Trophoblast cell (in vitro differentiated cells and primary cell): Measurements from ENCODE around the gene MBNL2.

ENCODE experiments used
- DNase-seq, 2 donors: peaks; one replicate each; pipeline ENCODE4 v3.0.0-alpha.2; 2016
- H2AFZ ChIP-seq: 2 replicates; pipeline ENCODE4 v1.6.1; 2013; ENCODE audit warnings: low read length, moderate library complexity, mild to moderate bottlenecking; ENCODE audit not compliant: insufficient read depth, poor library complexity
- H2AK5ac ChIP-seq: 2 replicates; pipeline ENCODE4 v1.6.1; 2013; ENCODE audit warnings: mild to moderate bottlenecking, low read length
- H2BK120ac ChIP-seq: 2 replicates; pipeline ENCODE4 v1.6.1; 2013; ENCODE audit warnings: low read length, mild to moderate bottlenecking, moderate library complexity; ENCODE audit not compliant: insufficient read depth, poor library complexity
- H2BK12ac ChIP-seq: 2 replicates; pipeline ENCODE4 v1.6.1; 2013; ENCODE audit warnings: mild to moderate bottlenecking, low read length, moderate library complexity
- H2BK5ac ChIP-seq: 2 replicates; pipeline ENCODE4 v1.6.1; 2013; ENCODE audit warnings: low read length, low read depth, moderate library complexity, mild to moderate bottlenecking; ENCODE audit not compliant: poor library complexity
- H3K14ac ChIP-seq: 2 replicates; pipeline ENCODE4 v1.6.1; 2013; ENCODE audit warnings: mild to moderate bottlenecking, low read length
- H3K18ac ChIP-seq: 2 replicates; pipeline ENCODE4 v1.6.1; 2013; ENCODE audit warnings: mild to moderate bottlenecking, low read length
- H3K23ac ChIP-seq: 2 replicates; pipeline ENCODE4 v1.6.1; 2013; ENCODE audit warnings: low read length
- H3K27ac ChIP-seq: 2 replicates; pipeline ENCODE4 v1.5.1; 2013; ENCODE audit warnings: low read depth, mild to moderate bottlenecking, inconsistent platforms, low read length, moderate library complexity
- H3K27me3 ChIP-seq: 2 replicates; pipeline ENCODE4 v1.6.1; 2013; ENCODE audit warnings: inconsistent platforms, mild to moderate bottlenecking, low read length, moderate library complexity; ENCODE audit not compliant: insufficient read depth
- H3K36me3 ChIP-seq, 2 experiments: 1 replicate in 1 of 2; 2 replicates in 1 of 2; pipeline ENCODE4 v1.6.1; 2013; ENCODE audit warnings: low read length in 2 of 2, mild to moderate bottlenecking in 2 of 2, moderate library complexity in 1 of 2; ENCODE audit not compliant: insufficient read depth in 2 of 2, control insufficient read depth in 1 of 2
- H3K4ac ChIP-seq: 2 replicates; pipeline ENCODE4 v1.6.1; 2013; ENCODE audit warnings: low read depth, mild to moderate bottlenecking, low read length, moderate library complexity
- H3K4me1 ChIP-seq, 2 experiments: 1 replicate in 1 of 2; 2 replicates in 1 of 2; pipeline ENCODE4 v1.6.1; 2013; ENCODE audit warnings: low read length in 2 of 2, mild to moderate bottlenecking in 2 of 2, moderate library complexity in 1 of 2; ENCODE audit not compliant: insufficient read depth in 2 of 2, control insufficient read depth in 1 of 2
- H3K4me2 ChIP-seq: 2 replicates; pipeline ENCODE4 v1.6.1; 2013; ENCODE audit warnings: inconsistent platforms, mild to moderate bottlenecking, low read length, moderate library complexity
- H3K4me3 ChIP-seq: 2 replicates; pipeline ENCODE4 v1.5.1; 2013; ENCODE audit warnings: mild to moderate bottlenecking, low read depth, low read length, inconsistent platforms
- H3K79me1 ChIP-seq: one replicate; pipeline ENCODE4 v1.6.1; 2013; ENCODE audit warnings: low read length
- H3K79me2 ChIP-seq: 2 replicates; pipeline ENCODE4 v1.6.1; 2013; ENCODE audit warnings: low read length, mild to moderate bottlenecking; ENCODE audit not compliant: control insufficient read depth, insufficient read depth, poor library complexity
- H3K9ac ChIP-seq: 2 replicates; pipeline ENCODE4 v1.6.1; 2013; ENCODE audit warnings: mild to moderate bottlenecking, low read length
- H3K9me3 ChIP-seq: 2 replicates; pipeline ENCODE4 v1.6.1; 2013; ENCODE audit warnings: low read depth, mild to moderate bottlenecking, control low read depth, inconsistent platforms, low read length; ENCODE audit not compliant: insufficient read depth
- H4K12ac ChIP-seq: 2 replicates; pipeline ENCODE4 v1.6.1; 2013; ENCODE audit warnings: low read depth, mild to moderate bottlenecking, low read length, moderate library complexity
- H4K8ac ChIP-seq: 2 replicates; pipeline ENCODE4 v1.6.1; 2013; ENCODE audit warnings: low read depth, mild to moderate bottlenecking, low read length, moderate library complexity
- H4K91ac ChIP-seq: one replicate; pipeline ENCODE4 v1.6.1; 2013; ENCODE audit warnings: low read depth, mild to moderate bottlenecking, low read length, moderate library complexity
- WGBS: extraction: QIAGEN DNeasy Blood & Tissue Kit; methylation state at CpG from one replicate; pipeline ENCODE4 v1.1.7; 2013; ENCODE audit warnings: missing lambda C conversion rate; ENCODE audit not compliant: insufficient read length, insufficient coverage; ENCODE audit errors: extremely low coverage; 5-methylcytosine and 5-hydroxymethylcytosine counted together

Gene MBNL2

DNA sequence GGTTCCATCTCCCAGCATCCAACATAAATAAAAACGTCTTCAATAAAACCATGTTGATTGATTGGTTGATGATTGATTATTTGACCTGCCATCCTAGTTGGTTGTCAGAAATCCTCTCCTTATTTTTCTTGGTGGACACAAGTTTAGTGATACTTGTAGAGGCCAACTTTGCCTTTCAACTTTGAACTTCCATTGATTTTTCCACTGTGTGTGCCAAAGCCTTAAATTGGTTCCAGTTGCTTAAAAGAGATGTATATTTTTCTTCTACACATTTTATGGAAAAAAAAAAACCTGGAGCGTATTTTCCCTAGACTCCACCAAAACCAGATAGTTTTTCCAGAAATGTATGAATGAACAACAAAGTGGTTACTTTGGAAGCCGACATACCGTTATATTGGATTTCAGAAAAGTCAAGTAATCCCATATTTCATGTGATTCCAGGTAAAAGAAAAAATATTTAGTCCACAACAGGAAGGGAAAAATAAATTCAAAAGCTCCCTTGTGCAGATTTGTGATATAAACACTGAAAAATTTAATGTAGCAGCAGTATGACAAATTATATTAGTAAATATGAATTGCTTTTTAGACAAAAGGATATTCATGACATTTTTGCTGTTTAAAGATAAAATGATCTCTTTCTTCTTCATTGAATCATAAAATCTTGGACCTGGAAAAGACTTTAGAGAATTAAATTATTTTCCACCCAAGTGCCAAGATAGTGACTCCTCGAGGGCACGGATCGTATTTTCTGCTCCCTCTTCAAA is 85.2 kb downstream of the MBNL2 start:
- peaks cover 4% of the 10 kb centered on the region for H3K79me2 ChIP-seq
- WGBS: no CpG with 5 or more reads among the region's 7 CpGs

DNA sequence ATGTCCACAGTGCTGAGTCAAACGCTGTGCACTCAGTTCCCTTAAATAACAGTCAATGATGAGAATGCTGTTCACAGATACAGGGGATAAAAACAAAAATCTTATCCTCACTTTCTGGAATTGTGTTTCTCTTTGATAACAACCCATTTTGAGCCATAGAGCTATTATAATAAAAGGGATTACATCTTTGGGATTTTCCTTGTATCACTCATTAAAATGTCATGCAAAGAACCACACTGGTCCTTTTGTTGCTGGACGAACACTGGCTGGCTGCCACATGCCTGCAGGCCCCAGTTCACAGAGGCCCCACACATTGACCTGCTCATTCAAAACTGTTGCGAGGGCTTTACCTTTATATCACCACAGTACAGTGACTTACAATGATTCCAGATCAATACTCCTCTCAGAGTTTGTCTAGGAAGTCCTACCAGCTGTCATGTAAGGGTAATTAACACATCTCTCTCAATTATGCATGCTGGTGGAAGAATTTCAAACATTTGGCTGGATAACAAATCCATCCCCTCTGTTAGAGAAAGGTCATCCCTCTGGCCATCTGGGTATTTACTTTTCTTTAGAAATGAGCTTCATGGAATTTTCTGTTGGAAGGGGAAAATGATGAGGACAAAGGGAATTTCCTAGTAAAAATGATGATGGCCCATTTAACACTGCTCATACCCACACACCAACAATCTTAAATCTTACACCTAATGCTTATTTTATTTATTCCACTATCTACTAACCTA is 85.9 kb downstream of the MBNL2 start:
- Histone ChIP-seq H3K4me2 (no peak overlapping the region), H2BK120ac (no peak overlapping the region), H3K4ac (no peak overlapping the region), H3K79me1 (peaks cover 2% of the 10 kb centered on the region), H3K79me2 (peaks cover 3% of the 10 kb centered on the region), H3K4me3 (no peak overlapping the region), H3K27me3 (no peaks in the 10 kb centered on the region), H3K14ac (no peak overlapping the region), H3K4me1 (peaks cover 3 to 12% of the 10 kb centered on the region in 2 experiments), H3K27ac (peak overlapping the region; percentile 28), H2BK12ac (no peak overlapping the region), H2BK5ac (no peak overlapping the region), H4K91ac (no peak overlapping the region), H3K9ac (no peak overlapping the region), H3K18ac (no peak overlapping the region), H2AFZ (no peak overlapping the region), H3K23ac (no peak overlapping the region), H4K12ac (no peak overlapping the region), H2AK5ac (no peak overlapping the region), H3K9me3 (no peaks in the 10 kb centered on the region), H4K8ac (no peak overlapping the region), H3K36me3 (no peaks in the 10 kb centered on the region)
- WGBS: no CpG with 5 or more reads among the region's 3 CpGs
- DNase-seq: peak; percentile 59 to 74

More for the DNA sequence above, 85.2 kb downstream of the MBNL2 start:
- Histone ChIP-seq H2BK5ac (no peak overlapping the region), H3K36me3 (no peaks in the 10 kb centered on the region), H2BK120ac (no peak overlapping the region), H3K4me2 (no peak overlapping the region), H3K27ac (no peak overlapping the region), H2AK5ac (no peak overlapping the region), H3K9me3 (no peaks in the 10 kb centered on the region), H3K27me3 (no peaks in the 10 kb centered on the region), H3K4me3 (no peak overlapping the region), H3K18ac (no peak overlapping the region), H4K91ac (no peak overlapping the region), H2AFZ (no peak overlapping the region), H3K4me1 (peaks cover 3 to 12% of the 10 kb centered on the region in 2 experiments), H3K14ac (no peak overlapping the region), H3K79me1 (peaks cover 2% of the 10 kb centered on the region), H3K23ac (no peak overlapping the region), H3K9ac (no peak overlapping the region), H2BK12ac (no peak overlapping the region), H4K8ac (no peak overlapping the region), H4K12ac (no peak overlapping the region), H3K4ac (no peak overlapping the region)
- DNase-seq: no peak

DNA sequence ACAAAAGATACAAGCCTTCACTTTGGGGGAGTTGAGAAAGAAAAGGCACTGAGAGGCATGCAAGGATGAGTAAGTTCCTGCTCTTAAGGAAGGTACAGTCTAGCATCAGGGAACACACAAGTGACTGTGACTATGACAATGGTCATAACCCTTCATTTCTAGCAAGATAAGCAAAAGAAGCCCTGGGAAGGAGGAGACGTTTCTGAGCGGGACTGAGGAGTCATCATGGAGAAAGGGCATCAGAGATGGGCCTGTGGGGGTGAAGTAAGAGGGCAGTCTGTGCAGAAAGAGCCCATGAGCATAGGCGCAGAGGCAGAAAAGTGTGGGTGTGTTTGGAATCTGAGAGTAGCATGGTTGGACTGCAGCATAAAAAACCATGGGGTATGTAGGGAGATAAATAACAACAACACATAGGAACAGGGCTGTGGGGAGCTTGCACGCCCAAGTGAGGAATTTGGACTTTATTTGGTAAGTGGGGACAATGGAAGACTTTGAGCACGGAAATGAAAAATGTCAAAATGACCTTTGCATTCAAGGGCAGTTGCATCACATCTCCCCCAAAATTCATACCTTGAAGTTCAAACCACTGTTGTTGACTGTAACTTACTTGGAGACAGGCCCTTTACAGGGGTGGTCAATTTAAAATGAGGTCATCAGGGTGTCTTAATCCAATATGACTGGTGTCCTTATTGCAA is 86.7 kb downstream of the MBNL2 start:
- H3K27ac ChIP-seq: no peak overlapping the region
- no peaks in the 10 kb centered on the region for H3K9me3 ChIP-seq
- DNase-seq: no peak
- H3K79me2 ChIP-seq: peaks cover 3% of the 10 kb centered on the region
- no peak overlapping the region for H3K9ac ChIP-seq
- no peak overlapping the region for H3K4me3 ChIP-seq
- H2BK120ac ChIP-seq: no peak overlapping the region
- H3K27me3 ChIP-seq: no peaks in the 10 kb centered on the region
- no peak overlapping the region for H2AK5ac ChIP-seq
- peaks cover 3 to 12% of the 10 kb centered on the region in 2 experiments for H3K4me1 ChIP-seq
- no CpG with 5 or more reads among the region's 5 CpGs for WGBS
- no peak overlapping the region for H2BK12ac ChIP-seq
- H4K8ac ChIP-seq: no peak overlapping the region
- H3K23ac ChIP-seq: no peak overlapping the region
- no peak overlapping the region for H4K91ac ChIP-seq
- H3K36me3 ChIP-seq: peaks cover 0 to 3% of the 10 kb centered on the region in 2 experiments
- no peak overlapping the region for H3K4ac ChIP-seq
- peaks cover 2% of the 10 kb centered on the region for H3K79me1 ChIP-seq
- no peak overlapping the region for H4K12ac ChIP-seq
- no peak overlapping the region for H3K4me2 ChIP-seq
- H2BK5ac ChIP-seq: no peak overlapping the region
- H3K14ac ChIP-seq: no peak overlapping the region
- no peak overlapping the region for H2AFZ ChIP-seq
- no peak overlapping the region for H3K18ac ChIP-seq

DNA sequence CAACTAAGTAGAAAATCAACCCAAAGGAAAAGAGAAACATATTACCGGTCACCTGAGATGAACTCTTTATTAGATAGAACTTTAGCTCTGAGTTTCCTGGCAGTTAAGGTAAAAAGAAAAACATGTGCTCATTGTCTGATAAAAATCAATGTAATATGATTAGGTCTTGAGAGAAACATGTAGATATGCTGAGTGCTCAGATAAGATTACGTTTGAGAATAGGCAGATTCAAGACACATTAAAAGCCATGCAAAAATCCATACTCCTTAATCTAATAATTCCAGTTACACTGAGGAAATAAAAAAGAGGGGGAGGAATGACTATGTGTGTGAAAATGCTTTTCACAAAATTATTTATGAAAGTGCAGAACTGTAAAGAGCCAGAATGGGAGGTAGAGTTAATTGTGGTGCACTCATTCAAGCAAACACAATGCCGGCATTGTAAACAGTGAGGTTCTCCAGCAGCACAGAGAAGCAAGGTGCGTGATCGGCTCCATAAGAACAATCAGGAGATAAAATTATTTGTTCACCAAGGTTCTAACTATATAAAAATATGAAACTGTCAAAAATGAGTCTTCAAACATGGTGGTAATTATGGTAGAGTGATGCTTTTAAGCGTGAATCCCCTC is 88.8 kb downstream of the MBNL2 start:
- Histone ChIP-seq H3K27me3 (no peaks in the 10 kb centered on the region), H3K79me2 (peaks cover 3% of the 10 kb centered on the region), H3K4me3 (no peak overlapping the region), H4K8ac (no peak overlapping the region), H3K18ac (no peak overlapping the region), H2AK5ac (no peak overlapping the region), H3K27ac (no peak overlapping the region), H3K4ac (no peak overlapping the region), H2AFZ (no peak overlapping the region), H3K9me3 (no peaks in the 10 kb centered on the region), H3K9ac (no peak overlapping the region), H4K12ac (no peak overlapping the region), H3K4me2 (no peak overlapping the region), H3K4me1 (peaks cover 3 to 12% of the 10 kb centered on the region in 2 experiments), H2BK12ac (no peak overlapping the region), H2BK120ac (no peak overlapping the region), H3K23ac (no peak overlapping the region), H4K91ac (no peak overlapping the region), H3K14ac (no peak overlapping the region), H2BK5ac (no peak overlapping the region), H3K79me1 (peaks cover 2% of the 10 kb centered on the region), H3K36me3 (peaks cover 1 to 10% of the 10 kb centered on the region in 2 experiments)
- no peak for DNase-seq
- WGBS: no CpG with 5 or more reads among the region's 6 CpGs
